Measurements from ENCODE around the gene CAPNS1. TPM values are rescaled to one million over a fixed set of nuclear protein-coding genes. Genes with fewer than 3 reads are reported as not detected.

CAPNS1 gene
- total and polyA plus RNA-seq, 2 of the 13 experiments (the other 11 are each of a cell fraction or from before 2014, with no cell fraction given) = 322 to 526 TPM

GRCh38 chr19:36139473-36140303 lies at the start of gene CAPNS1 (continued):
- TF ChIP-seq LCORL (IDR thresholded peaks at IDR 0.05) (no peak), LCORL (CRISPR knock-in tag; IDR thresholded peaks at IDR 0.05) (peak; percentile 60), PPARG (CRISPR knock-in tag; conservative IDR thresholded peaks at IDR 0.05) (peak; percentile 67), ZNF569 (CRISPR knock-in tag; IDR thresholded peaks at IDR 0.05; ENCODE audit: borderline replicate concordance) (no peak), ZNF235 (CRISPR knock-in tag; IDR thresholded peaks at IDR 0.05; ENCODE audit: borderline replicate concordance) (peak; percentile 17; the same call in 1 of the 2 replicates), ZNF543 (CRISPR knock-in tag; IDR thresholded peaks at IDR 0.05) (peak; percentile 64; the same call in 1 of the 2 replicates), SIX4 (CRISPR knock-in tag; IDR thresholded peaks at IDR 0.05) (no peak), TARDBP (CRISPR knock-in tag; IDR thresholded peaks at IDR 0.05) (peak; percentile 95), SP2 (CRISPR knock-in tag; IDR thresholded peaks at IDR 0.05) (peak; percentile 19; the same call in 1 of the 2 replicates), SNRNP70 (IDR thresholded peaks at IDR 0.05; ENCODE audit: low read depth, low read length) (no peak), ZNF260 (CRISPR knock-in tag; IDR thresholded peaks at IDR 0.05; ENCODE audit: borderline replicate concordance, low read depth) (no peak), TBX2 (CRISPR knock-in tag; IDR thresholded peaks at IDR 0.05; ENCODE audit: borderline replicate concordance) (peak; percentile 72; the same call in 1 of the 2 replicates), ELK4 (CRISPR knock-in tag; IDR thresholded peaks at IDR 0.05; ENCODE audit: borderline replicate concordance) (no peak), ZNF160 (CRISPR knock-in tag; IDR thresholded peaks at IDR 0.05) (peak; percentile 24; the same call in 1 of the 2 replicates), ETV6 (CRISPR knock-in tag; conservative IDR thresholded peaks at IDR 0.05) (no peak), ZNF720 (CRISPR knock-in tag; IDR thresholded peaks at IDR 0.05) (no peak), BCL6 (CRISPR knock-in tag; IDR thresholded peaks at IDR 0.05) (peak; percentile 42; the same call in 1 of the 2 replicates), RXRA (CRISPR knock-in tag; IDR thresholded peaks at IDR 0.05) (peak; percentile 72), IKZF4 (CRISPR knock-in tag; IDR thresholded peaks at IDR 0.05; ENCODE audit: borderline replicate concordance, low read depth, not compliant biosample characterization) (peak; percentile 81), TEAD2 (CRISPR knock-in tag; IDR thresholded peaks at IDR 0.05) (no peak), ZNF326 (CRISPR knock-in tag; IDR thresholded peaks at IDR 0.05; ENCODE audit: borderline replicate concordance) (peak; percentile 44; the same call in 1 of the 2 replicates), ZNF75D (CRISPR knock-in tag; IDR thresholded peaks at IDR 0.05; ENCODE audit: borderline replicate concordance) (no peak)
- TF ChIP-seq, protein P1, sequence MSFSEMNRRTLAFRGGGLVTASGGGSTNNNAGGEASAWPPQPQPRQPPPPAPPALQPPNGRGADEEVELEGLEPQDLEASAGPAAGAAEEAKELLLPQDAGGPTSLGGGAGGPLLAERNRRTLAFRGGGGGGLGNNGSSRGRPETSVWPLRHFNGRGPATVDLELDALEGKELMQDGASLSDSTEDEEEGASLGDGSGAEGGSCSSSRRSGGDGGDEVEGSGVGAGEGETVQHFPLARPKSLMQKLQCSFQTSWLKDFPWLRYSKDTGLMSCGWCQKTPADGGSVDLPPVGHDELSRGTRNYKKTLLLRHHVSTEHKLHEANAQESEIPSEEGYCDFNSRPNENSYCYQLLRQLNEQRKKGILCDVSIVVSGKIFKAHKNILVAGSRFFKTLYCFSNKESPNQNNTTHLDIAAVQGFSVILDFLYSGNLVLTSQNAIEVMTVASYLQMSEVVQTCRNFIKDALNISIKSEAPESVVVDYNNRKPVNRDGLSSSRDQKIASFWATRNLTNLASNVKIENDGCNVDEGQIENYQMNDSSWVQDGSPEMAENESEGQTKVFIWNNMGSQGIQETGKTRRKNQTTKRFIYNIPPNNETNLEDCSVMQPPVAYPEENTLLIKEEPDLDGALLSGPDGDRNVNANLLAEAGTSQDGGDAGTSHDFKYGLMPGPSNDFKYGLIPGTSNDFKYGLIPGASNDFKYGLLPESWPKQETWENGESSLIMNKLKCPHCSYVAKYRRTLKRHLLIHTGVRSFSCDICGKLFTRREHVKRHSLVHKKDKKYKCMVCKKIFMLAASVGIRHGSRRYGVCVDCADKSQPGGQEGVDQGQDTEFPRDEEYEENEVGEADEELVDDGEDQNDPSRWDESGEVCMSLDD (CRISPR knock-in tag; IDR thresholded peaks at IDR 0.05; ENCODE audit: borderline replicate concordance) = peak; percentile 57; the same call in 1 of the 2 replicates
- TF ChIP-seq, protein P2, sequence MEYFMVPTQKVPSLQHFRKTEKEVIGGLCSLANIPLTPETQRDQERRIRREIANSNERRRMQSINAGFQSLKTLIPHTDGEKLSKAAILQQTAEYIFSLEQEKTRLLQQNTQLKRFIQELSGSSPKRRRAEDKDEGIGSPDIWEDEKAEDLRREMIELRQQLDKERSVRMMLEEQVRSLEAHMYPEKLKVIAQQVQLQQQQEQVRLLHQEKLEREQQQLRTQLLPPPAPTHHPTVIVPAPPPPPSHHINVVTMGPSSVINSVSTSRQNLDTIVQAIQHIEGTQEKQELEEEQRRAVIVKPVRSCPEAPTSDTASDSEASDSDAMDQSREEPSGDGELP (IDR thresholded peaks at IDR 0.05; ENCODE audit: borderline replicate concordance, low read depth) = peak; percentile 60; the same call in 1 of the 2 replicates

Measured in HepG2 (cell line).